GM21737 (cell line): ENCODE measurements around the gene KRTAP10-6.
"Not testable (repeated sequence)": the region's sequence is repeated elsewhere in the genome, so short reads cannot be mapped to it uniquely, and the experiment has no call there.

ENCODE experiments used
- ATAC-seq: cut with Tn5 transposase; IDR thresholded peaks from one replicate; pipeline ENCODE4 v1.9.1; 2021; ENCODE audit warnings: mild to moderate bottlenecking, moderate library complexity; ENCODE audit not compliant: unreplicated experiment

The KRTAP10-6 gene

GRCh38 chr21:44618504-44618903, 26.2 kb upstream of the KRTAP10-6 start:
- no peak for ATAC-seq

GRCh38 chr21:44617071-44617501, 24.8 kb upstream of the KRTAP10-6 start:
- no peak for ATAC-seq

GRCh38 chr21:44616591-44616926, 24.3 kb upstream of the KRTAP10-6 start:
- ATAC-seq: no peak

GRCh38 chr21:44615911-44616590, 23.7 kb upstream of the KRTAP10-6 start:
- no peak for ATAC-seq

- no peak for ATAC-seq
Observed at GRCh38 chr21:44615466-44615865, 23.2 kb upstream of the KRTAP10-6 start.

GRCh38 chr21:44614961-44615391, 22.7 kb upstream of the KRTAP10-6 start:
- ATAC-seq: no peak

- ATAC-seq: no peak
Observed at GRCh38 chr21:44614161-44614631, 21.9 kb upstream of the KRTAP10-6 start.

GRCh38 chr21:44613386-44614155, 21.3 kb upstream of the KRTAP10-6 start:
- no peak for ATAC-seq

GRCh38 chr21:44612669-44613229, 20.4 kb upstream of the KRTAP10-6 start:
- ATAC-seq: no peak

- ATAC-seq: no peak
Observed at GRCh38 chr21:44612029-44612486, 19.8 kb upstream of the KRTAP10-6 start, which contains the start of gene KRTAP10-8. Gene KRTAP10-8 (plus strand): TSS chr21:44612079. CDS start chr21:44612101, 22 bp downstream.

- no peak for ATAC-seq
Observed at GRCh38 chr21:44611551-44611950, 19.2 kb upstream of the KRTAP10-6 start.

- ATAC-seq: not testable (repeated sequence)
Observed at GRCh38 chr21:44610157-44610843, 18.0 kb upstream of the KRTAP10-6 start.

GRCh38 chr21:44609193-44609592, 16.9 kb upstream of the KRTAP10-6 start:
- ATAC-seq: no peak

GRCh38 chr21:44606495-44606894, 14.2 kb upstream of the KRTAP10-6 start:
- ATAC-seq: no peak

GRCh38 chr21:44603911-44604310, 11.6 kb upstream of the KRTAP10-6 start:
- ATAC-seq: no peak

- ATAC-seq: no peak
Observed at GRCh38 chr21:44603109-44603875, 11.0 kb upstream of the KRTAP10-6 start.

- ATAC-seq: no peak
Observed at GRCh38 chr21:44602463-44602850, 10.2 kb upstream of the KRTAP10-6 start.

GRCh38 chr21:44601596-44602462, 9.5 kb upstream of the KRTAP10-6 start:
- ATAC-seq: no peak

- not testable (repeated sequence) for ATAC-seq
Observed at GRCh38 chr21:44601091-44601490, 8.8 kb upstream of the KRTAP10-6 start.
